ENCODE measurements around the gene DUSP15.
"Not testable (repeated sequence)": the region's sequence is repeated elsewhere in the genome, so short reads cannot be mapped to it uniquely, and the experiment has no call there.

Gene DUSP15, protein sequence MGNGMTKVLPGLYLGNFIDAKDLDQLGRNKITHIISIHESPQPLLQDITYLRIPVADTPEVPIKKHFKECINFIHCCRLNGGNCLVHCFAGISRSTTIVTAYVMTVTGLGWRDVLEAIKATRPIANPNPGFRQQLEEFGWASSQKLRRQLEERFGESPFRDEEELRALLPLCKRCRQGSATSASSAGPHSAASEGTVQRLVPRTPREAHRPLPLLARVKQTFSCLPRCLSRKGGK

DNA sequence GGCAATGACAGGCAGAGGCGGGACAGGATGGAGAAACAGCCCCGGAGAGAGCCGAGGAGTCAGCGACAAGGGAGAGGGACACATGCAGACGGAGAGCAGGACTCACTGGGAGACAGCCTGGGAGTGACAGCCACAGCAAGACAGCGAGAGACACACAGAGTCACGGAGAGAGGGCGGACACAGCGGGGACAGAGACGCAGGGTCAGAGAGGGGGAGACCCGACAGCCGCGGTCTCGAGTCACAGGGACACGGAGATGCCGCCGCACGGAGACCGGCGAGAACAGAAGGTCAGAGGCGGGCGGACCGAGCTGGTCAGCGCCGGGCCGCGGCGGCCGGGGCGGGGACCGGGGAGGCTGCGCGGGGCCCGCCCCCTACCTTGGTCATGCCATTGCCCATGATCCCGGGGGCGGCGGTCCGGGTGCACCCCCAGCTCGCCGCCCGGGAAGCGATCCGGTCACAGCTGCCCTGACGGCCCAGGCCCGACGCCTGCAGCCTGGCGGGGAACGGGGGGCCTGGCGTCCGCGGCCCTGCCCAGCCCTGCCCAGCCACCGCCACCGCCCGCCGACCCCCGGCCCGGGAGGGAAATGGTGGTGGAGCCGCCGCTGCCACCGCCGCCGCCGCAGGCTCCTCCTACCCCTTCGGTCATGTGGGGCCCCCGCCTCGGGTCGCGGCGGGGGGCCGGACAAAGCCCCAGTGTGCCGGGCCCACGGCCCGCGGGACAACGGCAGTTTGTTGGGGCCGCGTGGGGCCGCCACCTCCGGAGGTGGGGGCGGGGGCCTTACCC lies at the start of gene DUSP15, which contains the start of gene TTLL9:
DUSP15 (minus strand) TSS at position 586 of the 784 bp plus-strand sequence; CDS start at position 396, 190 bp downstream.
TTLL9 (plus strand) TSS at position 693 of the 784 bp plus-strand sequence. CDS start 493 bp downstream, outside the sequence.
- DNase-seq: no peak

DNA sequence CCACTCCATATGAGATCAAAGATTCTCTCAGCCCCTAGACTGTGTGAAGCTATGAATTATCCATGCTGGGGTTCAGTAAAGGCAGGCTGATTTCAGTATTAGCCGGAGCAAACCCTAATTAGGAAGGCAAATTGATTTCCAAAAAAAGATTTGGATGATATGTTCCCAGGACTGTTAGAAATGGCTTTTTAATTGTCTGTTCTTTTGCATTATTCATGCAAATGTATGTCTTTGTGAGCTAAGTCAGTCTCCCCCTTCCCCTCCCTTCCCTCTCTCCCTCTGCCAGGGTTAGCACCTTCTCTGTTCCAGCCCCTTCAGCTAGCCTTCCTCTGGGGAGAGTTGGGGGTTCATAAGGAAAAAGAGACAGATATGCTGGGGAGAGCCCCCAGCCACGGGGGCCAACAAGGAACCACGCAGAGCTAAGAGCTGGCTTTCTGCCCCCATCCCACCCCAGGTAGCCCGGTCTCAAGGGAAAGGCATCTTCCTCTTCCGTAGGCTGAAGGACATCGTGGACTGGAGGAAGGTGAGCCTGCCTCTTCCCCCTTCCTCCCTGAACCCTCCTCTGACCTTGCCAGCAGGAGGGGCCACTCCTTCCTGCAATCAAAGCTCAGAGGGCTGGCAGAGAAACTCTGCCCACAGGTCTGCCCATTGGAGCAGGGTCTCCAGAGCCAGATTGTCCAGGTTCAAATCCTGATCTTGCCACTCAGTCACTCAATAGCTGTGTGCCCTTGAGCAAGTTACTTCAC lies 49.3 kb upstream of the DUSP15 start:
- DNase-seq: no peak

DNA sequence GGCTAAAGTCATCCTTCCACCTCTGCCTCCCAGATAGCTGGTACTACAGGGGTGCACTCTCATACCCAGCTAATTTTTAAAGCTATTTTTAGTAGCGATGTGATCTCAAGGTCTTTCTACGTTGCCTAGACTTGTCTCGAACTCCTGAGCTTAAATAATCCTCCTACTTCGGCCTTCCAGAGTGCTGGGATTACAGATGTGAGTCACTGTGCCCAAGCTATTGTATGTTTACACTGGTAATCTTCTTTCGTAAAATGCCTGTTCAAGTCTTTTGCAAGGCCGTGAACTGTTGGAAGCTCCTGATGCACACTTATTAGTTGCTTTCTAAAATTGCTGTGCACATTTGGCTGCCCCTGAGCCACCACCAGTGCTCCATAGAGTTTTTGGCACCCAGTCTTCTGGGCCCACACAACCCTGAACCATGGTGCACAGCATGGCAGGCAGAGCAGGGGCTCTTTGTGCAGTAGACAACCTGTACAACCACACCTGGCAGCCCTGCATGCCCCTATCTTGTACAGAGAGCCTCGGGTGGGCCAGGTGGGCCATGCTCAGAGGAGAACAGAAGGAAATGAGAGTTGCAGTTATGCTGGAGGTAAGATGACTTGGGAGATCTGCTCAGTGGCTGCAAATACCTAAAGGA lies 48.3 kb upstream of the DUSP15 start:
- no peak for DNase-seq

DNA sequence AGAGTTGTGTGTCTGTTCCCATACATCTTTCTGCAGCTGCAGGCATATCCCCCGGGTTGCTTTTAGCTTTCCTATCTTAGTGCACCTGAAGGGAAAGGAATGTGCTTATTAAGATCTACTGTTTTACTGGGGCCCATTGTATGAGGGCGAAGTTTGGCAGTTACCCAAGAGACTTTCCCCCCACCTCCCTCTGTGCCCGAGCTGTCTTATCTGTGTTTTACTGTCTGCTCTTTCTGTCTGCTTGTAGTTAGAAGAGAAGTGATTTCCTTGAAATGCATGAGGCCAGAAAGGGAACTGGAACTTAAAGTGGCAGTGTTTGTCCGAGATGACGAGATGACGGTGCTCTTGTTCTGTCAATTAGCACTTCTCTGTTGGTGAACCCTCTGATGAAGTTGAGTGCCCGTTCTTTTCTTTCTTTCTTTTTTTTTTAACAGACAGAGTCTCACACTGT lies 47.7 kb upstream of the DUSP15 start:
- DNase-seq: not testable (repeated sequence)

DNA sequence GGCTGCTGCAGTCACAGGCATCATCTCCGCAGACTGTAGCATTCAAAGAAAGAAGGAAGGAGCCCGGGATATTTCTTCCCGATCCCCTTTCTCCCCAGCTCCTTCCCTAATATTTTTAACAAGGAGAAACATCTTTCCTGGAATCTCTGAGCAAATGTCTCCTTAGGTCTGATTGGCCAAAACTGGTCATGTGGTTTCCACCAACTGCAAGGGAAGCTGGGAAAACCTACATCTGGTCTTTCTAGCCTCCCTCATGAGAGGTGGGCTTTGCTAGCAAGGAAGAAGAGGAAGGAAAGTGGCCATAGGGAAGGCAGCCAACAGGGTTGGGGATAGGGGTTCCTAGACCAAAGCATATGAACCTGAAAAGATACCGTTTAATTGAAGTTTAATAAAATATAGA lies 46.4 kb upstream of the DUSP15 start:
- no peak for DNase-seq

DNA sequence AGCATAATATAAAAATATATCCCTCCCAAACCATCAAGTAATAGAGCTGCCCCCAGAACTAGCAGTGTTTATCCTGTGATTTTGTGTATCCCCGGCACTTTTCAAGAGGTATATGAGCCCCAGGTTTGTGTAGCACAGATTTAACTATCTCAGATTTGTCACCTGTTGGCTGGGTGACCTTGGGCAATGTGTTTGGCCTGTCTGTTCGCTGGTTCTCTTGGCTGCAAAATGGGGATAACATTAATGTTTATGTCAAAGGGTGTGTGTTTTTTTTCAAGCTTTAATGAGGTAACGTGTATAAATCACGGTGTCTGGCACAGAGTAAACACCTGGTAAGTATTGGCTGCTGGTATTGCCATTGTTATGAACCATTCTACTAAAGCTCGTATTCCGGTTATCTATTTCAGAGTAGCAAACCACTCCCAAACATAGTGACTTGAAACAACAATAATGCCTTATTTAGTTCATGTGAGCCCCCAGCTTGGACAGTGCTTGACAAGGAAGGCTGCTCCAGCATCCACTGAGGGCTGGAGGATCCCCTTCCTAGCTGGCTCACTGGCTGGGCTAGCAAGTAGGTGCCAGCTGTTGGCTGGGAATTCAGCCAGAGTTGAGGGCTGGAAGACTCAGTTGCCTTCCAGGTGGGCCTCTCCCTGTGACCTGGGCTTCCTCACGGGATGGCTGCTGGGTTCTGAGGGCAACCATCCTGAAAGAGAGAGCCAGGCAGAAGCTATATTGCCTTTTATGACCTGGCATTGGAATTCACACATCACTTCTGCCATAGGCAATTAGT lies 45.4 kb upstream of the DUSP15 start:
- no peak for DNase-seq

DNA sequence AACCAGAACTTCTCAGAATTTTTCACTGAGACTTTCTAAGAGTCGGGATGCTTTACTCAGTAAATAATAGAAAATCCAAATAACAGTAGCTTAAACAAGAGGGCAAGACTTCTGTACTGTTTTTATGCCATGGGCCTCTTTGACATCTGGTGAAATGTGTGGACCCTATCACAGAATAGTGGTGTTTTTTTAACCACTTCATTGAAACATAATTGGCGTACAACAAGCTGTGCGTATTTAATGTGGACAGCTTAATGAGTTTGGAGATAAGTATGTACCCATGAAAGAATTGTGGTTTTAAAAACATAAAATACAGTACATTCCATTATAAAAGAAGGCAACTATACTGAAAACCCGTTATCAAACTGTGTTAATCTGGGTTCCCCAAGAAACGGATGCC lies 43.8 kb upstream of the DUSP15 start:
- no peak for DNase-seq

DNA sequence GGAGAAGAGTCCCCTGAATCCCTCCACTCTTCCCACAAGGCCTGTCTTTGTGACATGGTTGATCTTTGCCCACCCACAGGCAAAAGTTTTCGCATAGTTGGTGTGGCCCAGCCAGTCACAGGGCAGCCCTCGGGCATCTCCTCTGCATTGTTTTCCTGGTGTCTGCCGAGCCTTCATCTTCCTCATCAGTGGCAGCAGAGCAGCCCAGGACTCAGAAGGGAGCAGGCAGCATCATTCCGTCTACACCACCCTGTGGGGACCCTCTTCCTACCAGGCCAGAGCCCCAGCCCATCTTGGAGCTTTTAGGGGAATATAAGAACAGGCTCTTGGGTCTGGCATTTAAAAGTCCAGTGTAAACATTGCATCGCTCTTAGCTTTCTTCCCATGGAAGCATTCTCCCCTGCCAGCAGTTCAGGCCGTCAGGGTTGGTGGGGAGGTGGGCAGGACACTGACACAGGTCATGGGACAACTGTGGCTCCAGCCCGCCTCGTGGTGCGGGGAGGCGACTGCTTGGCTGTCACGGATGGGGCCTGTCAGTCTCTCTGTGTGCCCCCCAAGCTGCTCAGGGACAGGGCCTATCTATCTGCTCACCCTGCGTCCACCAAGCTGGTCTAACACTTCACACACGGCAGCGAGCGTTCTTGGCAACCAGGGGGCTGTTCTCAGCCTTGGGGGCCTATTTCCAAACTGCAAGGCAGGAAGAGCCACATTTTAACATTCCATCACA lies 43.3 kb upstream of the DUSP15 start:
- DNase-seq: no peak

DNA sequence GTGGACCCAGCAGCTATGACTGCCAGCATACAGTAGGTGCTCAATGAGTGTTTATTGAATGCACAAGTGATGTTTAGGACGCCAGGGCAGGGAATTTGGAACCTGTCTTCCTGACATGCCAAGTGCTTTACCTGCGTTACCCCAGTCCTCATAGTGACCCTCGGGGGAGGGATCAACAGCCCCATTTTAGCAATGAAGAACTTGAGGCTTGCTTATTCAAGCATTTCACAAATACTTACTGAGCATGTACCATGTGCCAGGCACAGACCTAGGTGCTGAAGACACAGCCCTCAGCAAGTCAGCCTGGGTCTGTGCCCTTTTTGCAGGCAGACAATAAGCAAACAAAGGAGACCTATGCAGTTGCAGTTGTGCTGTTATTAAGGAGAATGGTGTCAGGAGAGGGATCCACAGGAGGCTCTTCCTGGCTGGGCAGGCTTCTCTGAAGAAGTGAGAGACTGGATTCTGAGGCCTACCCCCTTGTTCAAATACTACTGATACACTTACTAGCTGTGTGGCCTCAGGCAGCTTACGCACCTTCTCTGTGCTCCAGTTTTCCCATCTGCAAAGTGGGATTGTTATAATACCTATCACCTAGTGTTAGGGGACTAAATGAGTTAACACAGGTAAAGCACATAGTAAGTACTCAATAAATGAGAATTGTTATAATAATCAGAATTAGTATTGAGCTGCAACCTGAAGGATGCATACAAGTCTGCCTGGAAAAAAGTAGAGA lies 39.9 kb upstream of the DUSP15 start:
- DNase-seq: no peak

DNA sequence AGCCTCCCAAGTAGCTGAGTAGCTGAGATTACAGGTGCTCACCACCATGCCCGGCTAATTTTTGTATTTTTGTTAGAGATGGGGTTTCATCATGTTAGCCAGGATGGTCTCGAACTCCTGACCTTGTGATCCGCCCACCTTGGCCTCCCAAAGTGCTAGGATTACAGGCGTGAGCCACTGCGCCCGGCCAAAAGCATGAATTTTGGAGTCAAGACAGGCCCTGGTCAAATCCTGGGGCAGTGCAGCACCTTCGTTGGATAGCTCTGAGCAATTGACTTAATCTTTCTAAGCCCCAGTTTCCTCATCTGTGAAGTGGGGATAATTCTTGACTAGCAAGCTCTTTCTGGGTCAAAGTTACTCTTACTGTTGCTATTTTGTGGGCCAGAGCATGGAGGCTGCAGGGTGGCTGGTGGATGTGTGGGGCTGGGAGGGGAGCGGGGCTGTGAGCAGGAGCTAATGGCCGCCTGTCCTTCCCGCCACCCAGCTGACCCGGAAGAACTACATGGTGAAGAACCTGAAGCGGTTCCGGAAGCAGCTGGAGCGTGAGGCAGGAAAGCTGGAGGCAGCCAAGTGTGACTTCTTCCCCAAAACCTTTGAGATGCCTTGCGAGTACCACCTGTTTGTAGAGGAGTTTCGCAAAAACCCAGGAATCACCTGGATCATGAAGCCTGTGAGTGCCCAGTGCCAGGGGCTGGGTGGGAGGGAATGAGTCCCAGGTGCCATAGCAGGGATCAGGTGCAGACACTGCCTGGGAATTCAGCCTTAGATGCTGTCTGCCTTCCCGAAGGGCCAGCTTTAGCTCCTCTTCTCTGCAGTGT lies 39.1 kb upstream of the DUSP15 start:
- DNase-seq: no peak

DNA sequence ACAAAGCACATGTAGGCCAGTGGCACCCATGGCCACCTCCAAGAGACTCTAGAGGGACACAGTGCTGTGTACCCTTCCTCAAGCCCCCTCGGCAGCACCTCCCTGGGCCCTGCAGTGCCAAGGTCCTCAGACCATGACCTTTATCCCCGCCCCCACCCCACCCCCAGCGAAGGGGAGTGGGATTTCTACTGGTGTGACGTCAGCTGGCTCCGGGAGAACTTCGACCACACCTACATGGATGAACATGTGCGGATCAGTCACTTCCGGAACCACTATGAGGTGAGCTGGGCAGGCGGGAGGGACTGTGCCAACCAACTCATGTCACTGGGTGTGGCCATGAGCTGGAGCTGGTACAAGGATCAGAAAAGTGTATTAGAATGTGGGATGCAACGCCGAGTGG lies 38.1 kb upstream of the DUSP15 start:
- DNase-seq: no peak

DNA sequence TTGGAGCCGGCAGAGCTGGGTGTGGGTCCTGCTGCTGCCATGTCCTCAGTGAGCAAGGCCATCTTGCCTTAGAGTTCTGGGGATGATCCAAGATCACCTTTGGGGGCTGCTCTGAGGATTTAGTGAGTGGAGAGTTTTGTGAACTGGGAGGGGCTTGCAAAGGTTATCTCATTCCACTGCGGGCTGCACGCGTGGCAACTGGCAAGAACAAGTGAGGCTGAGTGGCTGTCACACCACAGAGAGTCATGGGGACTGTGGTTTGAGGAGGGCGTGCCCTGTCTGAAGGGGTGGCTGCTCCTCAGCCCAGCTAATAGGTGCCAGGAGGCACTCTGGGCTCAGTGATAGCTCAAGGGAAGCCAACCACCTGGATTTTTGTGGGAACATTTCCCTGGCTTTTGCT lies 37.7 kb upstream of the DUSP15 start:
- no peak for DNase-seq

DNA sequence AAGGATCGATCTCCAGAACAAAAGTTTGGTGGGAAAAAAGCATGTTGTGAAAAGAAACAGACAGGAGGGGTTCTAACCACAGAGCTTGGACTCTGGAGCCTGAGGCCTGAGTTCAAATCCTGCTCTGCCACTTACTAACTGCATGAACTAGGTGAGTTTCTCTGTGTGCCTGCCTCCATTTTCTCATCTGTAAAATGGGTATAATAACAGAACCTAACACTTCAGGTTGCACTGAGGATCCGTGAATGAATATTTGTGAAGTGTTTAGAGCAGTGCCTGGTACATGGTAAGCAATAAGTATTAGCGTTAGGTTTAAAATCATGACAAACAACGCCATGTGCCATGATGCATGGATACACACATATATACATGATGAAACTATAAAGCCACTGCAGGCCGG lies 36.7 kb upstream of the DUSP15 start:
- no peak for DNase-seq

DNA sequence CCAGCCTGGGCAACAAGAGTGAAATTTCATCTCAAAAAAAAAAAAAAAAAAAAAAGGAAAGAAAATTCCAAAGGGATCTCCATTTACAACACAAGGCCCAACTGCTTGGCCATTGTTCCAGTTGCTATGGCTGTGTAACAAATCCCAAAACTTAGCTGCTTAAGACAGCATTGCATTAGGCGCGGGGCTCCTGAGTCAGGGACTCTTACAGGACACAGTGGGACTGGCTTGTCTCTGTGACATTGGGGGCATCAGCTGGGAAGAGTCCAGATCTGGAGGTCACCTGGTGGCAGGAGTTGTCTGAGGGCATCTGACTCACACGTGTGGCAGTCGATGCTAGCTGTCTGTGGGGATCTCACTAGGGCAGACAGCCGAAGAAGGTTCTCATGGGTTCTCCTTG lies 35.7 kb upstream of the DUSP15 start:
- DNase-seq: no peak

DNA sequence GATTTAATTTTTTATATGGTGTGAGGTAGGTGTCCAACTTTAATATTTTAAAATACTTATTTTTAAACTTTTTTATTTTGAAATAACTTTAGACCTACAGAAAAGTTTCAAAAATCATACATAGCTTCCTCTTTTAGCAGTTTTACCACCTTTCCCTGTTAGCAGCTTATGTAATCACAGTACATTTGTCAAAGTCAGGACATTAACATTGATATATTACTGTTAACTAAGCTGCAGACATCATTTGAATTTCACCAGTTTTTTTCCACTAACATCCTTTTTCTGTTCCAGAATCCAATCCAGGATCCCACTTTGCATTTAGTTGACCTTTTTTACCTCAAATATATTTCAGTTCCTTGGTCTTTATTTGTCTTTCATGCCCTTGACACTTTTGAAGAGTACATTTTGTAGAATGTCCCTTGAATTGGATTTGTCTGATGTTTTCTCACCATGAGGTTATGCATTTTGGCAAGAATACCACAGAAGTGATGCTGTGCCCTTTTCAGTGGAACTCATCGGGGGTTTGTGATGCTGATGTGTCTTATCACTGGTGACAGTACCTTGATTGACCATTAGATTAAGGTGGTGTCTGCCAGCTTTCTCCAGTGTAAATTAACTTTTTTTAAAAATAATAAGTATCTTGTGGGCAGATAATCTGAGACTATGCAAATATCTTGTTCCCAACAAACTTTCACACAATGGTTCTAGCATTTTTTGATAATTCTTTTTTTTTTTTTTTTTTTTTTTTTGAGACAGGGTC lies 33.5 kb upstream of the DUSP15 start:
- DNase-seq: no peak

DNA sequence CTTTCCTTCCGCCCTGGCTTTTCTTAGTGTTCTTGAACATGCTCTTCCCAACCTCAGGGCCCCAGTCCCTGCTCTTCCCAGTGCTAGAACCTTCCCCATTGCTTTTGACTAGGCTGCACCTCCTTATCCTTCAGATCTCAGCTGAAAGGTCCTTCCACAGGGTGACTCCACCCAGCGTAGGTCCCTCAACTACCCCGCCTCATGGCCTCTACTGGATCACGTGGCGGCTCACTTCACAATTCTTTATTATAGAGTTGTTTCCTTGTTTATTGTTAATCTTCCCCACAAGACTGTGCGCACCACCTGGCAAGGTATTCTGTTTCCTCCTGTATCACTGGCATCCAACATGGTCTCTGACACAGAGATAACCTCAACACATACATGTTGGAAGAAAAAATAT lies 31.3 kb upstream of the DUSP15 start:
- DNase-seq: no peak

DNA sequence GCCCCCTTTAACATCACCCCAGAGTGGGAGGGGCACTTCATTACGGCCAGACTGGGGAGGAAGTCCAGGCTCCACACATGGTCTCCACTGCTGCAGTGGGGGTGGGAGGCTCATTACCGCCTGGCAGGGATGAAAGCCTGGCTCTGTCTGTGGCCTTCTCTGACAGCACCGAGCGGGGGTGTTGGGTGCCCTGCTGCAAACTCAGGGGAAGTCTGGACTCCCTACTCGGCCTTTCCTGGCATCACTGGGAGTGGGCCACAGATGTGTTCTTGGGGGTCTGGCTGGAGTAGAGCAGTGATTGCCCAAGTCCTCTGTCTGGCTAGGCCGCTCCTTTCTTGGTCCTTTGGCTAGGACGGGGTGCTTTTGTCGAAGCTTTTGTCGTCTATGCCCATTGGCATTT lies 27.2 kb upstream of the DUSP15 start:
- no peak for DNase-seq

DNA sequence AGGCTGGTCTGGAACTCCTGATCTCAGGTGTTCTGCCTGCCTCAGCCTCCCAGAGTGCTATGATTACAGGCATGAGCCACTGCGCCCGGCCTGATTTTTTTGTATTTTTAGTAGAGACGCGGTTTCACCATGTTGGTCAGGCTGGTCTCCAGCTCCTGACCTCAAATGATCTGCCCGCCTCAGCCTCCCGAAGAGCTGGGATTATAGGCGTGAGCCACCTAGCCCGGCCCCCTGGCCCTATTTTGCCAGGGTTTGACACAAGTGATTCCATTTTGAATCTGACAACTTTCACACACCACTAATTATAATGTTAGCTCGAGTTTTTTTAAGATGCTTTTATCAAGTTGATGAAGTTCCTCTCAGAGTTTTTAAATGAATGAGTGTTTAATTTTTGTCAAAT lies 25.7 kb upstream of the DUSP15 start:
- DNase-seq: no peak

DNA sequence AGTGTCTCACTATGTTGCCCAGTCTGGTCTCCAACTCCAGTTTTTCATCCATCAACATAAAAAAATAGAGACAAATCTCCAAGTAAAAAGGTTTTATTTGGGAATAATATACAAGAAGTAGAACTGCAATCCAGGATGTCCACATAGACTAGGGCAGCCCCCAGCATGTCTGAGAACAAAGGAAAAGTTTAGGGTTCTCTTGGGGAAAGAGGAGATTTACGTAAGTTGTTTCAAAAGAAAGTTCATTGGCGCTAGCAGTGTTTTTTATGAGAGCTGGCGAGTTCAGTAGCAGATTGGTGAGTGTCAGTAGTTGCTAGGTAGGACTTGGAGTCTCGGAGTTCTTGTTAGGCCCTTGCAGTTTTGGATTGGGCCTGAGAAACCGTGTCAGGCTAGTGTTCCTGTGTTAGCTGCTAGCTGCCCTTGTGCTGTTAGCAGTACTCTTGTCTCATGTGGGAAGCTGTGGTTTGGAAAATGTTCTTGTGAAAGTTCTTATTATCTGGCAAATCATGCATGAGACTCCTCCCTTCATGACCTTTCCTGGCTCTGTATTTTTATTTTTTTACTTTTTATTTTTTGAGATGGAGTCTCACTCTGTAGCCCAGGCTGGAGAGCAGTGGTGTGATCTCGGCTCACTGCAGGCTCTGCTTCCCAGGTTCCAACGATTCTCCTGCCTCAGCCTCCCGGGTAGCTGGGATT lies 24.8 kb upstream of the DUSP15 start:
- no peak for DNase-seq
